BE2C (cell line): ENCODE measurements around the gene ANKS1A.

Experiments
- DNase-seq: peaks from one replicate; pipeline ENCODE4 v3.0.0-alpha.2; 2020
- H3K27me3 ChIP-seq: fragments of 250-450 bp; sonication (Bioruptor Pico); 2 replicates; pipeline ENCODE4 v1.5.1; 2020; ENCODE audit warnings: mild to moderate bottlenecking
- H3K36me3 ChIP-seq: fragments of 250-450 bp; sonication (Bioruptor Pico); 2 replicates; pipeline ENCODE4 v1.5.1; 2020; ENCODE audit warnings: mild to moderate bottlenecking
- H3K4me1 ChIP-seq: fragments of 250-450 bp; sonication (Bioruptor Pico); 2 replicates; pipeline ENCODE4 v1.5.1; 2020
- H3K4me3 ChIP-seq: 2 replicates; pipeline ENCODE4 v1.5.1; 2011; ENCODE audit warnings: low read depth, low read length
- H3K9me3 ChIP-seq: fragments of 250-450 bp; sonication (Bioruptor Pico); 2 replicates; pipeline ENCODE4 v1.5.1; 2020
- CTCF ChIP-seq: IDR thresholded peaks from 2 replicates; pipeline ENCODE4 v1.5.1; 2012; ENCODE audit warnings: mild to moderate bottlenecking, low read depth, low read length

ANKS1A gene

GRCh38 chr6:35019831-35020230 lies 130.8 kb downstream of the ANKS1A start:
- Histone ChIP-seq H3K27me3 (no peaks in the 10 kb centered on the region), H3K9me3 (no peaks in the 10 kb centered on the region), H3K36me3 (no peaks in the 10 kb centered on the region), H3K4me3 (no peak overlapping the region), H3K4me1 (peaks cover 4% of the 10 kb centered on the region)
- TF ChIP-seq CTCF = no peak
- no peak for DNase-seq

GRCh38 chr6:35021004-35021403 lies 131.9 kb downstream of the ANKS1A start:
- TF ChIP-seq CTCF = no peak
- Histone ChIP-seq H3K4me1 (peaks cover 4% of the 10 kb centered on the region), H3K4me3 (no peak overlapping the region), H3K27me3 (no peaks in the 10 kb centered on the region), H3K9me3 (no peaks in the 10 kb centered on the region), H3K36me3 (no peaks in the 10 kb centered on the region)
- DNase-seq = no peak

GRCh38 chr6:35023091-35024000 lies 134.3 kb downstream of the ANKS1A start:
- TF ChIP-seq CTCF = no peak
- peaks cover 4% of the 10 kb centered on the region for H3K4me1 ChIP-seq
- H3K9me3 ChIP-seq = no peaks in the 10 kb centered on the region
- H3K4me3 ChIP-seq = no peak overlapping the region
- H3K36me3 ChIP-seq = no peaks in the 10 kb centered on the region
- no peaks in the 10 kb centered on the region for H3K27me3 ChIP-seq
- DNase-seq = no peak

GRCh38 chr6:35024551-35025054 lies 135.5 kb downstream of the ANKS1A start:
- TF ChIP-seq CTCF = no peak
- DNase-seq = peak; percentile 43
- no peak overlapping the region for H3K4me3 ChIP-seq
- H3K4me1 ChIP-seq = peaks cover 4% of the 10 kb centered on the region
- no peaks in the 10 kb centered on the region for H3K27me3 ChIP-seq
- H3K9me3 ChIP-seq = no peaks in the 10 kb centered on the region
- no peaks in the 10 kb centered on the region for H3K36me3 ChIP-seq

- no peak for TF ChIP-seq CTCF
- no peak for DNase-seq
- Histone ChIP-seq H3K4me1 (peaks cover 4% of the 10 kb centered on the region), H3K36me3 (no peaks in the 10 kb centered on the region), H3K4me3 (no peak overlapping the region), H3K9me3 (no peaks in the 10 kb centered on the region), H3K27me3 (no peaks in the 10 kb centered on the region)
Measured at GRCh38 chr6:35025232-35026188, 136.5 kb downstream of the ANKS1A start.
